H54 (cell line): ENCODE results near the gene PTPRO.

Experiments
- DNase-seq: peaks from one replicate; pipeline ENCODE4 v3.0.0; 2011; ENCODE audit warnings: low spot score, mixed read lengths; ENCODE audit not compliant: insufficient read length
- FAIRE-seq: peaks from 3 replicates; lab custom pipeline; 2011; peaks lifted over from hg19 to GRCh38; lab: Jason Lieb, UNC
- POLR2A ChIP-seq: IDR thresholded peaks from 2 replicates; pipeline ENCODE4 v1.6.1; 2011; ENCODE audit warnings: low read depth, mild to moderate bottlenecking, low read length

PTPRO gene

GRCh38 chr12:15620741-15621539 lies 298.6 kb downstream of the PTPRO start:
- no peak for FAIRE-seq
- TF ChIP-seq POLR2A: no peak
- DNase-seq: no peak

- FAIRE-seq: no peak
- no peak for TF ChIP-seq POLR2A
- DNase-seq: no peak
Observed at GRCh38 chr12:15625075-15625474, 302.8 kb downstream of the PTPRO start.

- FAIRE-seq: peak; percentile 57
- DNase-seq: no peak
- TF ChIP-seq POLR2A: no peak
Observed at GRCh38 chr12:15627995-15628945, 306.0 kb downstream of the PTPRO start.

- peak; percentile 27 for DNase-seq
- peak; percentile 97 for FAIRE-seq
- no peak for TF ChIP-seq POLR2A
Observed at GRCh38 chr12:15629108-15629507, 306.8 kb downstream of the PTPRO start.

- no peak for TF ChIP-seq POLR2A
- FAIRE-seq (peak; percentile 41), DNase-seq (no peak)
Observed at GRCh38 chr12:15629761-15630160, 307.5 kb downstream of the PTPRO start.

GRCh38 chr12:15631007-15631715 lies 308.9 kb downstream of the PTPRO start:
- no peak for TF ChIP-seq POLR2A
- FAIRE-seq: peak; percentile 20
- DNase-seq: no peak

GRCh38 chr12:15632708-15633107 lies 310.4 kb downstream of the PTPRO start:
- TF ChIP-seq POLR2A: no peak
- DNase-seq (no peak), FAIRE-seq (no peak)

GRCh38 chr12:15633201-15633600 lies 310.9 kb downstream of the PTPRO start:
- DNase-seq (no peak), FAIRE-seq (peak; percentile 23)
- TF ChIP-seq POLR2A: no peak

- FAIRE-seq (no peak), DNase-seq (no peak)
Observed at GRCh38 chr12:15634010-15634683, 311.8 kb downstream of the PTPRO start.

GRCh38 chr12:15636060-15636890 lies 314.0 kb downstream of the PTPRO start:
- DNase-seq (no peak), FAIRE-seq (peak; percentile 33)
- no peak for TF ChIP-seq POLR2A

More at GRCh38 chr12:15634010-15634683, 311.8 kb downstream of the PTPRO start:
- TF ChIP-seq POLR2A: no peak

GRCh38 chr12:15638231-15638630 lies 315.9 kb downstream of the PTPRO start:
- DNase-seq: no peak
- no peak for FAIRE-seq

GRCh38 chr12:15644700-15645099 lies 322.4 kb downstream of the PTPRO start:
- TF ChIP-seq POLR2A: no peak
- no peak for DNase-seq
- no peak for FAIRE-seq

More at GRCh38 chr12:15638231-15638630, 315.9 kb downstream of the PTPRO start:
- TF ChIP-seq POLR2A: no peak
